CD4-positive, alpha-beta T cell treated with Interleukin-10 for 1 hour (primary cell): ENCODE measurements around the gene IFT27.

ENCODE experiments used
- DNase-seq: peaks from one replicate; pipeline ENCODE4 v3.0.0-alpha.2; 2020

The IFT27 gene

DNA sequence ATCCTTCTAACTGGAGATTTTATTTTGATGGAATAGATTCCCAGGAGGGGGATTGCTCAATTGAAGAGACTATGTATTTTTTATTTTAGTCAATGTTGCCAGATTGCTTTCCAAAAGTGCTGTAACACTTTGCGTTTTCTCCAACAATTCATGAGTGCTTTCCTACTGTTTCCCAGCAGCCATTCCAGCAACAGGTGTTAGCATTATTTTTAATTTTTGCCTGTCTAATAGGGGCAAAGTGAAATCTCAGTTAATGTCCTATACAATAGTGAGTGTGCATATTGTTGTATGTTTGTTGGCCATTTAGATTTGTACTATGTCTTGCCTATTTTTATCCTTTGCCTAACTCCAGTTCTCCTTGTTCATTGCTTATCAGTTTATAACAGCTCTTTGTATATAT lies 60.3 kb downstream of the IFT27 start:
- no peak for DNase-seq

DNA sequence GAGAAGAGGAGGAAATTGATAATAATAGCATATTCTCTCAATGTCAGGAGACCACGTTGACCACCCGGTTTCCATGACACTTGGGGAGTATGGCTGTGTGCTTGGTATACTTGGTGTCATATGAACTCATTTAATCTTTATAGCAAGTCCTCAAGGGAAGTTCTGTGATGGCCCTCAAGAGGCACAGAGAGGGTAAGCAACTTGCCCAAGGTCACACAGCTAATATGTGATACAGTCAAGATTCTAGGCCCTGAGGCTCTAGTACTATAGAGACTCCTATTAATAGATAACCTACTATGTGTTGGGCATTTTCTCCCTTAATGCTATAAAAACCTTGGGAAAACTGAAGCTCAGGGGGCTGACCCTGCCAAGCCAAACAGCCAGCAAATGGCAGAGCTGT lies 61.8 kb downstream of the IFT27 start:
- no peak for DNase-seq

DNA sequence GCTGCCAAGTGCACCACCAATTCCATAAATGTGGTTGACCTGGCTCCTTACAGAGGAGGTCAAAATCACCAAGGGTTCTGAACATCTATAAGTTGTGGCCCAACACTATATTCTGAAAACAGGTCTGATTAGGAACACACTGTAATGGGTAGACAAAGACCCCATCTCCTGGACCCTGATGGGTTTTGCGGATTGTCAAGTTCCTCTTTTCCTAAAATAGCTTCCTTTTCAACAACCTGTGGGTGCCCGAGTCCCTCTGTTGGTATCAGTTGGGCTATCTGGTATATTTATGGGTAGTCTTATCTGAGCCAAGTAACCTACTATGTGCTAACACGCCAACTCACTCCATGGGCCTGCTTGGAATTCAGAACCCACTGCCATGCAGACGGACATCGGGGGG lies 62.5 kb downstream of the IFT27 start:
- no peak for DNase-seq
